HG03432 (cell line): ENCODE measurements around the gene ARMC5.
A peak's percentile ranks its signal among the peaks of the same experiment; 100 is the strongest.
"Not testable (repeated sequence)": the region's sequence is repeated elsewhere in the genome, so short reads cannot be mapped to it uniquely, and the experiment has no call there.

Experiments
- ATAC-seq: cut with Tn5 transposase; IDR thresholded peaks from one replicate; pipeline ENCODE4 v1.9.1; 2021; ENCODE audit warnings: mild to moderate bottlenecking, moderate library complexity; ENCODE audit not compliant: unreplicated experiment

The ARMC5 gene

GRCh38 chr16:31493506-31494125 is 34.3 kb downstream of the ARMC5 start:
- ATAC-seq = no peak

- ATAC-seq = no peak
Observed at GRCh38 chr16:31496670-31497069, 37.4 kb downstream of the ARMC5 start.

GRCh38 chr16:31498493-31498892 is 39.2 kb downstream of the ARMC5 start:
- ATAC-seq = no peak

- ATAC-seq = no peak
Observed at GRCh38 chr16:31499928-31500327, 40.6 kb downstream of the ARMC5 start.

- no peak for ATAC-seq
Observed at GRCh38 chr16:31501226-31501965, 42.1 kb downstream of the ARMC5 start.

GRCh38 chr16:31501966-31502348 is 42.7 kb downstream of the ARMC5 start:
- no peak for ATAC-seq

GRCh38 chr16:31502981-31503380 is 43.7 kb downstream of the ARMC5 start:
- no peak for ATAC-seq

- ATAC-seq = not testable (repeated sequence)
Observed at GRCh38 chr16:31503555-31503954, 44.3 kb downstream of the ARMC5 start.

- ATAC-seq = no peak
Observed at GRCh38 chr16:31504159-31504558, 44.9 kb downstream of the ARMC5 start.

- ATAC-seq = peak; percentile 52
Observed at GRCh38 chr16:31505483-31505882, 46.2 kb downstream of the ARMC5 start.

- peak; percentile 5 for ATAC-seq
Observed at GRCh38 chr16:31507617-31507928, 48.3 kb downstream of the ARMC5 start.

- peak; percentile 93 for ATAC-seq
Observed at GRCh38 chr16:31507929-31508705, 48.8 kb downstream of the ARMC5 start, which contains the start of gene RUSF1. TSS of gene RUSF1 (minus strand) at chr16:31508391. CDS start at chr16:31508373, 18 bp downstream.

- no peak for ATAC-seq
Observed at GRCh38 chr16:31508706-31509195, 49.5 kb downstream of the ARMC5 start.

GRCh38 chr16:31513126-31513525 is 53.8 kb downstream of the ARMC5 start:
- ATAC-seq = no peak

GRCh38 chr16:31513884-31514283 is 54.6 kb downstream of the ARMC5 start:
- ATAC-seq = no peak
